Stimulated activated naive CD8-positive, alpha-beta T cell treated with anti-CD3 and anti-CD28 coated beads, Interleukin-15, Interleukin-2, amounts not matched to agents 100 ng/mL and 50 ng/mL, for 24 hours (primary cell): ENCODE data around the gene LOXHD1.

Source experiments
- H3K27ac Mint-ChIP-seq: one replicate; pipeline ENCODE4 v1.8.0; 2021; ENCODE audit warnings: mild to moderate bottlenecking, mixed read lengths
- H3K27me3 Mint-ChIP-seq: one replicate; pipeline ENCODE4 v1.8.0; 2021; ENCODE audit warnings: mixed read lengths
- H3K36me3 Mint-ChIP-seq: one replicate; pipeline ENCODE4 v1.8.0; 2021; ENCODE audit warnings: low read depth, mixed read lengths
- H3K4me1 Mint-ChIP-seq: one replicate; pipeline ENCODE4 v1.8.0; 2021; ENCODE audit warnings: low read depth, mixed read lengths
- H3K4me3 Mint-ChIP-seq: one replicate; pipeline ENCODE4 v1.8.0; 2021; ENCODE audit warnings: mild to moderate bottlenecking, mixed read lengths
- H3K9me3 Mint-ChIP-seq: one replicate; pipeline ENCODE4 v1.8.0; 2021; ENCODE audit warnings: mixed read lengths

LOXHD1 gene, protein sequence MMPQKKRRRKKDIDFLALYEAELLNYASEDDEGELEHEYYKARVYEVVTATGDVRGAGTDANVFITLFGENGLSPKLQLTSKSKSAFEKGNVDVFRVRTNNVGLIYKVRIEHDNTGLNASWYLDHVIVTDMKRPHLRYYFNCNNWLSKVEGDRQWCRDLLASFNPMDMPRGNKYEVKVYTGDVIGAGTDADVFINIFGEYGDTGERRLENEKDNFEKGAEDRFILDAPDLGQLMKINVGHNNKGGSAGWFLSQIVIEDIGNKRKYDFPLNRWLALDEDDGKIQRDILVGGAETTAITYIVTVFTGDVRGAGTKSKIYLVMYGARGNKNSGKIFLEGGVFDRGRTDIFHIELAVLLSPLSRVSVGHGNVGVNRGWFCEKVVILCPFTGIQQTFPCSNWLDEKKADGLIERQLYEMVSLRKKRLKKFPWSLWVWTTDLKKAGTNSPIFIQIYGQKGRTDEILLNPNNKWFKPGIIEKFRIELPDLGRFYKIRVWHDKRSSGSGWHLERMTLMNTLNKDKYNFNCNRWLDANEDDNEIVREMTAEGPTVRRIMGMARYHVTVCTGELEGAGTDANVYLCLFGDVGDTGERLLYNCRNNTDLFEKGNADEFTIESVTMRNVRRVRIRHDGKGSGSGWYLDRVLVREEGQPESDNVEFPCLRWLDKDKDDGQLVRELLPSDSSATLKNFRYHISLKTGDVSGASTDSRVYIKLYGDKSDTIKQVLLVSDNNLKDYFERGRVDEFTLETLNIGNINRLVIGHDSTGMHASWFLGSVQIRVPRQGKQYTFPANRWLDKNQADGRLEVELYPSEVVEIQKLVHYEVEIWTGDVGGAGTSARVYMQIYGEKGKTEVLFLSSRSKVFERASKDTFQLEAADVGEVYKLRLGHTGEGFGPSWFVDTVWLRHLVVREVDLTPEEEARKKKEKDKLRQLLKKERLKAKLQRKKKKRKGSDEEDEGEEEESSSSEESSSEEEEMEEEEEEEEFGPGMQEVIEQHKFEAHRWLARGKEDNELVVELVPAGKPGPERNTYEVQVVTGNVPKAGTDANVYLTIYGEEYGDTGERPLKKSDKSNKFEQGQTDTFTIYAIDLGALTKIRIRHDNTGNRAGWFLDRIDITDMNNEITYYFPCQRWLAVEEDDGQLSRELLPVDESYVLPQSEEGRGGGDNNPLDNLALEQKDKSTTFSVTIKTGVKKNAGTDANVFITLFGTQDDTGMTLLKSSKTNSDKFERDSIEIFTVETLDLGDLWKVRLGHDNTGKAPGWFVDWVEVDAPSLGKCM (N-terminal part only)

GRCh38 chr18:46657115-46657955 is at the start of gene LOXHD1:
Gene LOXHD1, minus strand, starts transcription at chr18:46657220. Its CDS starts 187 bp downstream, at chr18:46657033.
- no peaks in the 10 kb centered on the region for H3K36me3 Mint-ChIP-seq
- no peak within 1 kb of the TSS for H3K27ac Mint-ChIP-seq
- H3K27me3 Mint-ChIP-seq, result no peaks in the 10 kb centered on the region
- H3K4me3 Mint-ChIP-seq, result no peak within 1 kb of the TSS
- no peaks in the 10 kb centered on the region for H3K9me3 Mint-ChIP-seq
- no peaks in the 10 kb centered on the region for H3K4me1 Mint-ChIP-seq

DNA sequence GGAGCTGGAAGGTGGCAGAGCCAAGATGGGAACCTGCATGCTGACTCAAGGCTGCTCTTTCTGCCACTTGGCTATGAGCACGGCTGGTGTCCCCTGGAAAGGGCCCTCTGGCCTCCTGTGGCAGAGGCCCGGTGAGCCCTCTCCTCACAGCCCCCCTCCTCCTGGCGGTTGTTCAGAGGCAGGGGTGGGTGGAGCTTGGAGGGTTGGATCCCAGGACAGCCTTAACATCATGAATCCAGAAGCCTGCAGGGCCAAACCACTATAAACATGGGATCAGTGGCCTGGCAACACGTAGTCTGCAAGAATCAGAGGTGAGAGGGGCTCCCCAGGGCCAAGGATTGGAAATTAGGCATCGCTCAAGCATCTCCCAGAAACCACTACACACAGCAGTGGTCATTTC is 48.5 kb upstream of the LOXHD1 start:
- H3K36me3 Mint-ChIP-seq, result no peaks in the 10 kb centered on the region
- no peak overlapping the region for H3K27ac Mint-ChIP-seq
- H3K27me3 Mint-ChIP-seq, result no peaks in the 10 kb centered on the region
- H3K4me3 Mint-ChIP-seq, result no peak overlapping the region
- H3K4me1 Mint-ChIP-seq, result no peaks in the 10 kb centered on the region
- no peaks in the 10 kb centered on the region for H3K9me3 Mint-ChIP-seq

DNA sequence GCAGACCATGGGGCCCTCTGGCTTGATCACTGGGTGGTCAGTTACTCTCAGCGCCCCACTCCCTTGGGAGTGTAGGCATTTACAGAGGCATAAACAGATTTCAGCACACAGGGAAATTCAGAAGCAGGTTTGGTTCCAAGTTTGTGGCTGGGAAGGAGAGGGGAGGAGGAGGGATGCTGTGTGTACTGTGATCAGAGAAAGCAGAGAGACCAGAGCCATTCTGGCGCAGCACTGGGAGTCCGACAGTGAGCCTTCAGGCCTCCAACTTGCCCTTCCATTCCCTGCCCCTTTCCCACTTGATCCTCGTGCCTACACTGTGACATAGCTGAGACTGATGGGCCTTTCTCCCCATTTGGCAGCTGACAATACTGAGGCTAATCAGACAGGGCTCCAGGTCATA is 47.8 kb upstream of the LOXHD1 start:
- H3K9me3 Mint-ChIP-seq, result no peaks in the 10 kb centered on the region
- no peak overlapping the region for H3K27ac Mint-ChIP-seq
- no peaks in the 10 kb centered on the region for H3K27me3 Mint-ChIP-seq
- no peaks in the 10 kb centered on the region for H3K36me3 Mint-ChIP-seq
- no peak overlapping the region for H3K4me3 Mint-ChIP-seq
- H3K4me1 Mint-ChIP-seq, result no peaks in the 10 kb centered on the region

DNA sequence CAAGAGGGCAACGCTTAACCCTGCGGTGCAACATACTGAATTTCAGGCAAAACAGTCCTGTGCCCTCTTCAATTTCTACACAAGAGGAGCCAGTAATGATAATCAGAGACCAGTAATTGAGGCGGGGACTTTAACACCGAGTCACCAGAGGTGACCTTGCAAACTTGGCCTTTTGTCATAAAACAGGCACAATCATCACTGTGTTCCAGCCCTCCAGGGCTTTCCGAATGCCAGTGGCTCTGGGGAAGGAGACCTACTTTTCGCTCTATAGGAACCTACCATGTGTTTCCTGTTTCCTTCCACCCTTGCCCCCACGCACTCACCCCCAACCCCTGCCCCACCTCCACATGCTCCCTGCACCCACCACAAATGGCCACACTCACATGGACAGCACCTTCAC is 47.2 kb upstream of the LOXHD1 start:
- Mint-ChIP-seq H3K27ac (no peak overlapping the region), H3K4me3 (no peak overlapping the region), H3K4me1 (no peaks in the 10 kb centered on the region), H3K36me3 (no peaks in the 10 kb centered on the region), H3K27me3 (no peaks in the 10 kb centered on the region), H3K9me3 (no peaks in the 10 kb centered on the region)

DNA sequence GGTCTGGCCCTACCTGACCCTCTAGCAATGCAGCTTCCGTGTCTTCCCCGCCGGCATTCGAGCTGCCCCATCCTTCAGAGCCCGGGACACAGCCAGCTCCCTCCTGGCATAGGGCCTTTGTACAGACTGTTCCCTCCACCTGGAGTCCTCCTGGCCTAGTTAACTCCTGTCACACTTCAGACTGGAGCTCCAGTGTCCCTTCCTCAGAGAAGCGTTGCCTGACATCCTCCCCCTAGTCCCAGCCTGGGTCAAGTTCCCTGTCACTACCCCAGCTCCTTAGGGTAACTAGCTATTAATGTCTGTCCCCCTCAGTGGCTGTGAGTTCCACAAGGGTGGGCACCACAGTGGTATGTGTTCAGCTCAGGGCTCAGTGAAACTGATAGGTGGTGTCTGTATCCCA is 45.5 kb upstream of the LOXHD1 start:
- H3K4me1 Mint-ChIP-seq, result no peaks in the 10 kb centered on the region
- H3K27me3 Mint-ChIP-seq, result peaks cover 7% of the 10 kb centered on the region
- no peak overlapping the region for H3K4me3 Mint-ChIP-seq
- H3K27ac Mint-ChIP-seq, result no peak overlapping the region
- no peaks in the 10 kb centered on the region for H3K36me3 Mint-ChIP-seq
- H3K9me3 Mint-ChIP-seq, result peaks cover 8% of the 10 kb centered on the region

GRCh38 chr18:46700066-46700824 is 43.2 kb upstream of the LOXHD1 start:
- H3K4me1 Mint-ChIP-seq, result no peaks in the 10 kb centered on the region
- H3K36me3 Mint-ChIP-seq, result no peaks in the 10 kb centered on the region
- peaks cover 13% of the 10 kb centered on the region for H3K27me3 Mint-ChIP-seq
- peaks cover 8% of the 10 kb centered on the region for H3K9me3 Mint-ChIP-seq
- H3K4me3 Mint-ChIP-seq, result no peak overlapping the region
- H3K27ac Mint-ChIP-seq, result no peak overlapping the region

GRCh38 chr18:46696702-46697101 is 39.7 kb upstream of the LOXHD1 start:
- H3K4me1 Mint-ChIP-seq, result no peaks in the 10 kb centered on the region
- H3K36me3 Mint-ChIP-seq, result no peaks in the 10 kb centered on the region
- H3K27me3 Mint-ChIP-seq, result peaks cover 13% of the 10 kb centered on the region
- H3K9me3 Mint-ChIP-seq, result peaks cover 8% of the 10 kb centered on the region
- H3K27ac Mint-ChIP-seq, result no peak overlapping the region
- no peak overlapping the region for H3K4me3 Mint-ChIP-seq

DNA sequence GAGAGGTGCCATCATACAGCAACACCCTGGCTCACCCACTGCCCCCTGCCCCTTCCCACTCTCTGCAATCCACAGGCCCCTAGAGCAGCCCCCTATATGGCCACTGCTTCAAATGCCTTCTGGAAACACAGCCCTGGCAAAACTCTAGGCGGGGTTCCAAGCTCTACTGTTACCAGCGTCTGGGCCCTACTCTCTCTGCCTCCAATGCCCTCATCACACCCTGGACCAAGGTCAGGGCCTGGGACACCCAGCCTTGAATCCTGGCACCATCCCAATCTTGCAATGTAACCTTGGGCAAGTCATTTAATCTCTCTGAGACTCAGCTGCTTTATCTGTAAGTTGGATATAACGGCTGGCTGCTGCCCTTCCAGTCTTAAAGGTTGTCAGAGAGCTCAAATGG is 39.2 kb upstream of the LOXHD1 start:
- Mint-ChIP-seq H3K36me3 (no peaks in the 10 kb centered on the region), H3K4me1 (no peaks in the 10 kb centered on the region), H3K9me3 (peaks cover 8% of the 10 kb centered on the region), H3K27me3 (peaks cover 13% of the 10 kb centered on the region), H3K27ac (no peak overlapping the region), H3K4me3 (no peak overlapping the region)

DNA sequence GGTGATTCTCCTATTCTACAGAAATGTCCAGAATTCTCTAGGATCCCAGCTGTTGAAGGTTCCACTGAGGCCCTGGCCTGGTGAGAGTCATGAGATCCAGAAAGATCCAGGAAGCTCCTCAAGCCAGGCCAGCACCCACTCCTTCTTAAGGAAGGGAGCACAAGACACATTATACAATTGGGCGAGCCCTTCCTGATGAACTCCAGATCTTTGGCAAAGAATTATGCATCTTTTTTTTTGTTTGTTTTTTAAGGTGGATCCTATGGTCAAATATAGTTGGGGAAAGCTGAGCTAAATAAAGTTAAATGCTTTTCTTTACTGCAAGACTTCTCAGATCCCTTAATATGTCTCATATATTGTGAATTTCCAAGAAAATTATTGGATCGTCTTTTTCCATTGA is 37.0 kb upstream of the LOXHD1 start:
- H3K9me3 Mint-ChIP-seq, result peaks cover 8% of the 10 kb centered on the region
- H3K27ac Mint-ChIP-seq, result no peak overlapping the region

GRCh38 chr18:46688853-46689525 is 32.0 kb upstream of the LOXHD1 start:
- no peaks in the 10 kb centered on the region for H3K4me1 Mint-ChIP-seq
- no peaks in the 10 kb centered on the region for H3K27me3 Mint-ChIP-seq
- H3K27ac Mint-ChIP-seq, result no peak overlapping the region
- no peak overlapping the region for H3K4me3 Mint-ChIP-seq
- no peaks in the 10 kb centered on the region for H3K9me3 Mint-ChIP-seq
- no peaks in the 10 kb centered on the region for H3K36me3 Mint-ChIP-seq

More for the DNA sequence above, 37.0 kb upstream of the LOXHD1 start:
- no peaks in the 10 kb centered on the region for H3K4me1 Mint-ChIP-seq
- no peaks in the 10 kb centered on the region for H3K36me3 Mint-ChIP-seq
- no peak overlapping the region for H3K4me3 Mint-ChIP-seq
- H3K27me3 Mint-ChIP-seq, result peaks cover 13% of the 10 kb centered on the region

DNA sequence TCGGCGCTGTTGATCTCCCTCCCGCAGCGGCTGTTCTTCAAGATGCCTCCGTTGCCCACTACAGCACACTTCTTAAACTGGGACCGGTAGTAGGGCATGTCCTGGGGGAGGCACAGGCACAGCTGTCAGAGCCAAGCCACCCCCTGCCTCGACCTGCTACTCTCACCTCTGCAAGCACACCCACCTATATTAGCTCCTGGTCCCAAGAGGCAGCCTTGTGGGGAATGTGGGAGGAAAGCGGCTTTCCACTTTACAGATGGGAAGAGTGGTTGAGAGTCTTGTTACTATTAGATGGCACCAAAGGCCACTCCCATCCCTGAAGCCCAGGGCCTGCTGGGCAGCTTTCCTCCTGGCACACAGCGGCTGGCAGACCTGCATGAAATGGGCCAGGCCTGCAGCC is 29.2 kb upstream of the LOXHD1 start:
- Mint-ChIP-seq H3K27ac (no peak overlapping the region), H3K4me1 (no peaks in the 10 kb centered on the region), H3K4me3 (no peak overlapping the region), H3K9me3 (no peaks in the 10 kb centered on the region), H3K27me3 (no peaks in the 10 kb centered on the region), H3K36me3 (no peaks in the 10 kb centered on the region)

DNA sequence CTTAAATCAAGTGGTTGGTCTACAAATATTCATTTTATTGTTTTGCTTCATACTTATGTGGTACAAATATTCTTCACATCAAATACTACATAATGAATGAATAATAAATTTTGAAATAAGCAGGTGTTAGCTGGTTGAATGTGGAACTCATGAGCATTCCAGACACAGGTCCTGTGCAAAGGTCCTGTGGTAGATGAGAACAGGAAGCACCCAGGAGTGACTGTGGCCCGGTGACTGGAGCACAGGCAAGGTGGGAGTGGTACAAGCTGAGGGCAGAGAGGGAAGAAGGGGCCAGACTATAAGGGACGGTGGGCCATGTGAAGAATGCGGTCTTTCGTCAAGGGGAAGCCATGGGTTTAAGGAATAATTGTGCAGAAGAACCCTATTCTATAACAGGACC is 26.2 kb upstream of the LOXHD1 start:
- no peaks in the 10 kb centered on the region for H3K27me3 Mint-ChIP-seq
- no peak overlapping the region for H3K4me3 Mint-ChIP-seq
- no peaks in the 10 kb centered on the region for H3K4me1 Mint-ChIP-seq
- H3K9me3 Mint-ChIP-seq, result no peaks in the 10 kb centered on the region
- no peak overlapping the region for H3K27ac Mint-ChIP-seq
- H3K36me3 Mint-ChIP-seq, result no peaks in the 10 kb centered on the region
